NCI-H1105 treated with DMSO at 0.1 percent for 48 hours (cell line): ENCODE measurements around the gene NGDN.

ENCODE experiments used
- DNase-seq: peaks from one replicate; lab custom pipeline; 2025; lab: John Stamatoyannopoulos, UW

The NGDN gene

DNA sequence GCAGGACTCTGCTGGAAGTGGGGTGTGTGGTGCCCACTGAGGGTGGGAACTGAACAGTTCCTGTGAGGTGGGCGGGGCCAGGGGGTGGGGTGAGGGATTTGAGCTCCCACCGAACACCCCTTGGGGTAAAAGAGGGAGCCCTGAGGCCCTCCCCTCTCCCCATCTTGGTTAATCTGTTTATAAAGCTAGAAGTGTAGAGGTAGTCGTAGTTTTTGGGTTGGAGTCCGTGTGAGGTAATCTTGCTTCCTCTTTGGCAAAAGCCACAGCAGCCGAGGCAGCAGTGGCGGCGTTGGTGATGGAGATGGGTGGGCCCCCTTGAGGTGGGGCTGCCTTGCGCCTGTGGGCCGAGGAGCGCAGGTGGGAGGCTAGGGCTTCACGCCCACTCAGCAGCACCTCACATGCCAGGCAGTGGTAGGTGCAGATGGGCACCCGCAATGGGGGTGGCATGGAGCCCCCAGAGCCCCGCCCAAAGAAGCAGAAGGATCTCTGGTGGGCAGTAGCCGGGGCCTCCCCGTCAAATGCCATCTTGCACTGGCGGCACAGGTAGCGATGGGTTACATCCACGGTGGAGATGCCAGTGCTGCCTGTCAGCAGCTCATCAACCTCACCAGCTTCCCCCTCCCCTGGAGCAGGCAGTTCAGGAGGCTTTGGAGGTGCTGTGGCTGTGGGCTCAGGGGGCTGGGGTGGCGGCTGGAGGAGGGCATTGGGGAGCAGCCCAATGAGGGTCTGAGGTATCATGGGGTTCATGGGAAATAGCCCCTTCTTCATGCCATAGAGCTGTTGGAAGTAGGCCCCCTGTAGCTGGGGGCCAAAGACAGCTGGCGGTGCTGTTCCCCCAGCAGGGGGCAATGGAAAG, 52.5 kb downstream of the NGDN start:
- DNase-seq = no peak

DNA sequence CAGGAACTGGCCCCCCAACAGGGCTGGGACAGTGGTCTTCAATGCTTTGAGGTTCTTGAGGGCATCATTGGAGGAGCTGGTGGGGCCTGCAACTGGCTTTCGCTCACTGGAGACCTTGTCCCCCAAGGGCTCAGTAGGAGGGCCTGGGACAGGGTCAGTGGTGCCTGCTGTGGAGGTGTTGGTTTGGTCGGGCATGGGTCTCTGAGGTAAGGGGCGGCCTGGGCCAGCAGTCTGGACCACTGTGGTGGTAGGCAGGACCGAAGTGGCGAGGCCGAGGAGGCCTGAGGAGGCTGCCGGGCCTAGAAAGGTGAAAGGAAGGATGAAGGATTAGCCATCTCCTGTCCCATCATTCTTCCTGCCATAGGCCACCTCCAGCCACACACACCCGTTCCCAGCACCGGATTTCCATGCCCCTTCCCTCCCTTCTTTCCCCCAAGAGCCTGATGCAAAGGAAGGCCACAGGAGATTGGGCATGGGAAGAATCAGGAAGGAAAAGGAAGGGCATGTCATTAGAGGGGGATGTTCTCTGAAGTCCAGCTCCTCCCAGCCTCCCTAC, 53.2 kb downstream of the NGDN start:
- DNase-seq = no peak

DNA sequence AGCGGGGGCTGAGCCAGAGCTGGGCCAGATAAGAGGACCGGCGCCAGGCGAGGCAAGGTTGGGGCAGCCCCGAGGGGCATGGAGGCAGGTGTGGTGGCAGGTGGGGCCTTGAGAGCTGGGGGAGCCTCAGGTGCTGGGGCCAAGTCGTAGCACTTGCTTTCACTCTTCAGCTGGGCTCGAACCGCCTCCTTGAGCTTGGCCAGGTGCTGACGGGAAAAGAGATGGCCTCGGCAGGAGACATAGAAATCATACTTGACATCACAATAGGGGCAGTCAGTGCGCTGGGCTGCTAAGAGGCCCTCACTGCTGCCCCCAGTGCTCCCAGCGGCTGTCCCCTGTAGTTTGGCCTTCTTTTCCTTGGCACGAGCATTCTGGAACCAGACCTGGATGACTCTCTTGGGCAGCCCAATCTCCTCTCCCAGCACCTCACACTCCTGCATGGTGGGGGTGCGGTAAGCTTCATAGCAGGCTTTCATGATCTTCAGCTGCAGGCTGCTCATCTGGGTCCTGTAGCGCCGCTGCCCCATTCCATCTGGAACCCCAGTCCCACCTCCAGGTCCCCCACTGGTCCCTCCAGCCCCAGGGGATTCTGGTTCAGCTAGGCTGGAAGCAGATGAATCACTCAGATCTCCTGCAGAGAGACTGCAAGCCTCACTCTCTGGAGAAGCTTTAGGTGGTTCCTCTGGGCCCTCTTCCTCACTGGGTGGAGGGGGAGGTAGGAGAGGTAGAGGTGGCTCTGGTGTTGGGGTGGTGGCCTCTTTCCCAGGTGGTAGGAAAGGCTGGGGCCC, 53.9 kb downstream of the NGDN start:
- DNase-seq = no peak

DNA sequence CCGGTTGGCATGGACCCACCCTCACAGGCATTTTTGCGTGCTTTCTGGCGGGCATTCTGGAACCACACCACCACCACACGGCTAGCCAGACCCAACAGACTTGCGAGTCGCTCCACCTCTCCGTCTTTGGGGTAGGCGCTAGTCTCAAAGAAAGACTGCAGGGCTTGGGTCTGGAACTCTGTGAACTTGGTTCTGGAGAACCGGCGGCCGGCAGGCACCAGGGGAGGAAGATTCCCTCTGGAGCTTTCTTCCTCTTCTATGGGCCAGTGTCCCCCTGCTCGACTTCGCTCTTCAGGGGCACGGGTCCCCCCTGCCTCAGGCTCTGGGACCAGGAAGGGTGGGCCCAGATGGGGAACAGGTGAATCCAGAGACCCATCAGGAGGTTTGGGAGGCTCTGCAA, 55.5 kb downstream of the NGDN start:
- DNase-seq = no peak

DNA sequence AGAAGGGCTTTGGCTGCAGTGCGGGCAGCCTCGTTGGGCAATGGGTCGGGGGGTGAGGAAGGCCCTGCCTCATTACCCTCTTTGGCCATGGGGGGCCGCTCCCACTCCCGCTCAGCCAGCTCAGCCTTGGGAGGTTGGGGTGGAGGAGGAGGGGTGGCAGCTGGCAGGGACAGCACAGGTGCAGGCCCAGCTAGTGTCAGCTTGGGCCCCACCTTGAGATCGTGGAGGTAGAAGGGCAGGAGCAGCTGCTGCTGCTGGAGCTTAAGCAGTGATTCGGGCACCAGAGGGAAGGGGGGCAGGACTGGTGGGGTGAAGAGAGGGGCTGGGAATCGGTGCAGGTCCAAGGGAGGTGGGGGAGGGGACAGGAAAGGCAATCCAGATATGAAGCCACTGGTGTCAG, 56.1 kb downstream of the NGDN start:
- DNase-seq = no peak
